GM18505 (cell line): ENCODE measurements around the gene NPAS3.

ENCODE experiments used
- ATAC-seq: cut with Tn5 transposase; IDR thresholded peaks from one replicate; pipeline ENCODE4 v1.9.1; 2021; ENCODE audit not compliant: unreplicated experiment
- POLR2A ChIP-seq: IDR thresholded peaks from 4 replicates; pipeline ENCODE4 v1.6.1; 2011; ENCODE audit warnings: borderline replicate concordance; ENCODE audit not compliant: insufficient read depth, insufficient read length; ENCODE audit errors: extremely low read depth

NPAS3 gene

GRCh38 chr14:33679461-33680225, 741.0 kb downstream of the NPAS3 start:
- no peak for ATAC-seq
- no peak for TF ChIP-seq POLR2A

- no peak for ATAC-seq
- no peak for TF ChIP-seq POLR2A
Measured at GRCh38 chr14:33680873-33681272, 742.2 kb downstream of the NPAS3 start.

DNA sequence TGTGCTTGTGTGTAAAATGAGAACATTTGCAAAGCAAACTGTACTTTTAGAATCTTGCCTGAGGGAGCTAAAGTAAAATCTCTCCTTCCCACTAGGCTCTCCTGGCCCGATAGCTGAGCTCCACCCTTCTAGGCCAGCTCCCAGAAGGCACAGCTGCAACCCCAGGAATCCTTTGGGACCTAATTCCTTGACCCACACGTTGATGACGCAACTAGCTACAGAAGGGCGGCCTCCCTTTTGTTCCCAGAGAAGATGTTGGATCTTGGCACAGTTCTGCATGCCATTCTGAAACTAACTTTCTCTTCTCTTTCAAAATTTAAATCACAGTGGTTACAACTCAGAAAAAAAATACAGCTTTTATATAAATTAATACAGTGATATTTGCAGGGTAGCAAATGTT, 744.1 kb downstream of the NPAS3 start:
- ATAC-seq: no peak
- TF ChIP-seq POLR2A: no peak

GRCh38 chr14:33685026-33685425, 746.3 kb downstream of the NPAS3 start:
- no peak for TF ChIP-seq POLR2A
- ATAC-seq: no peak

- no peak for TF ChIP-seq POLR2A
- ATAC-seq: no peak
Measured at GRCh38 chr14:33685698-33686097, 747.0 kb downstream of the NPAS3 start.

GRCh38 chr14:33686218-33686617, 747.5 kb downstream of the NPAS3 start:
- no peak for ATAC-seq
- no peak for TF ChIP-seq POLR2A

DNA sequence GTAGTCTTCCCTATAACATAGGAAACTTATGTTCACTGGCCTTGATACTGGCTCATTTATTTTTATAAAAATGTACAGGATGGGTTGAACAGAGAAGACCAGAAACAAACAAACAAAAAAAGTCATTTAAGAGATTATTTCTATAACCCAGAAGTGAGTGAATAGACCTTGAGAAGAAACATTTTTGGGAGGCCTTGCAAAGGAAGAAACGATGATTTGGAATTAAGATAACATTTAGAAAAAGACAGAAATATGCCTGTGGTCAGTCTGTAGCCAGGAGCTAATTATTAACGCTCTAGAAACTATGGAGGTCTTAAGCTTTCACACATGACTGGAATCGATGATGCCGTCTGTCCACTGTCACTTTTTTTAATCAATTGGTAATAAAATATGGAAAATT, 748.2 kb downstream of the NPAS3 start:
- no peak for ATAC-seq
- TF ChIP-seq POLR2A: no peak

- ATAC-seq: no peak
- no peak for TF ChIP-seq POLR2A
Measured at GRCh38 chr14:33689680-33690079, 751.0 kb downstream of the NPAS3 start.

DNA sequence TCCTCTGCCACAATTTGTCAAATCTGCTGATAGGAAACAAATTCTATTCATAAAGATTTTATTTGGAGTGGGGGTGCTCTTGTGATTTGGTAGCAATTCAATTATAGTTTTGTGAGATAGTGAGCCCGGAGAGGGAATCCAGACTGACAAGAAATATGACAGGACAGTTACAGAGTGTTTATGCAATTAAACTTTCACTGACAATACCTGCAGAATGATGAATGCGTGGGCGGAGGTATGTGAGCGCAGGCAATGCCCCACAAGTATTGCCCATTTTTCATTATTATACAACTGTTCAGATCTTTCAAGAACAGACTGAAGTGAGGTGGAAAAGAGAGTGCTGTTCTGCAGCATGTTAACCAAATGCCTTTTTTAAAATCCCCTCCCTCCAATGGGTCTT, 753.2 kb downstream of the NPAS3 start:
- no peak for TF ChIP-seq POLR2A
- ATAC-seq: no peak

DNA sequence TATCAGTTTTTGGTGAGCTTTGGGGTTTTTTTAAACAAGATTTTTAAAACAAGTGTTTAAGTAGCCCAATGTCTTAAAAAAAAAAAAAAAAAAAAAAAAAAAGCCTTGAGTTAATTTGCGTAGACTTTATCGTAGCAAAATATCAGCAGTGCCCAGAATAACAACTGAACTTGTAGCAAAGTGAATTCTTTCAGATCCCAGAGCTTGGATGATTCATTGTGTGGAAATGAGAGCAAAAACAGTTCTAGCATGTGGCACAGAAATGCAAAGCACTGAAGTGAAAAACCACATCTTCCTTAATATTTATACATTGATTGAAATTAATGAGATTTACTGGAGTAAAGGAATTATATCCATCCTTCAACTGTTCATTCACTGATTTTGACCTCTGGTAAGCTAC, 754.1 kb downstream of the NPAS3 start:
- no peak for TF ChIP-seq POLR2A
- no peak for ATAC-seq

- no peak for ATAC-seq
- TF ChIP-seq POLR2A: no peak
Measured at GRCh38 chr14:33693237-33693636, 754.6 kb downstream of the NPAS3 start.

GRCh38 chr14:33696165-33696564, 757.5 kb downstream of the NPAS3 start:
- TF ChIP-seq POLR2A: no peak

DNA sequence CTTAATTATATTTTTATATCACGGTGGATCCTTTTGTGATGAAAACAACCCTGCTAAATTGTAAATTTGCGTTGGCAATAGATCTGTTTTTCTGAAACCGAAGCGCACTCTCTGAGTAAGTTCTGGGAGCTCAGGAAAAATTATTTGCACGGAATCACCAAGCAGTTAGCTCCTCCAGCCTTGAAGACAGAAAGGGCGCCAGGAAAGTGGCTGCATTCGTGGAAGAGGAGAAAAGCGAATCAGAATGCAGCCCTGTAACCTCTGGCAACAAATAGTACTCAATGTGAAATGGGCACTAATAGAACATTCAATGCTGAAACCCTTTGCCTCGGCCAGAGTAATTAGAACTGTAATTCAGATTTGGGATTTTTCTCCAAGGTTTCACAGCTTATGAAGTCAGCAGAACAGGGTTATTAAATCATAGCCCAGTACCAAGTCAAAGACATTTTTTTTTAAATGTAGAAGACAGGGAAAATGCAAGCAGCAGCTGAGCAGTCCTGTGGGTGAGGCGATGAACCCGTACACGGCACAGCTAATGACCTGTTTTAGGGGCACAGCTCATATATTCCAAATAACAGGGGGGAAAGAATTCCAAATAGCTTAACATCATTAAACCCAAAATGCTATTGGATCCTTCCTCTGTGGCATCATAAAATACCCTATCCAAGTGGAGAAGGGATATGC, 760.8 kb downstream of the NPAS3 start:
- no peak for TF ChIP-seq POLR2A
- ATAC-seq: no peak

More at GRCh38 chr14:33696165-33696564, 757.5 kb downstream of the NPAS3 start:
- ATAC-seq: no peak

DNA sequence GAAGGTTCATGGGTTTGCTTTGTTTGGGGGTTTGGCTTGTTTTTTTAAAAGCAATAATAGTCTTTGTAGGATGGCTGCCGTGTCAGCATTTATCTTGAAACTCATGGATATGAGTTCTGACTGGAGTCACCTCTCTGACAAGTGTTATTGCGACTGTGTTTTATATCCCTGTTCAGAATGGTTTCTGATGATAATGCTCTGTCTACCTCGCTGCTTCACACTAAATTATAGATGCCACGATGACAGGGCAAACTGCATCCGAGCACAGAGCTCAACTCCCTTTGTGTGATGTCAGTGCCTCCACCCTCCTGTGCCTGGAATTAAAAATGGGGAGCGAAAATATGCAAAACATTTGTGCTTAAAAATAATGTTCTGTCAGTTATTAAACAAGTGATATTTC, 761.4 kb downstream of the NPAS3 start:
- no peak for TF ChIP-seq POLR2A
- no peak for ATAC-seq

DNA sequence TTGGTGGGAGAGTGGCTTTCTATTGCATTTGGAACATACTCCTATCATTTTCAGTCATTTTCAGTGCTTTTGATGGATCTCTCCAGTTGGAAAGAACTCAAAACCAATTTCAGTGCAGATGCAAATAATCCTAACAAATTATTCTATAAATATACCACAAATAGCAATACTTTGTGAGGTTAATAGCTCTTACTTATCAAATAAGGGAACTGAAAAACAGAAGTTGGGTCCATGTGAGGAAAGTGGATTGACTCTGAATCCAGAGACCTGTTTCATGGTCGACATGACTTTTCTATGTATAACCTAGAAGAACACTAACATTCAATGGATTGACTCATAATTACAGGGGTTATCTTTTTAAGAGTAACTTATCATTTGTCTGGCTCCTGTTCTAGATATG, 763.6 kb downstream of the NPAS3 start:
- no peak for TF ChIP-seq POLR2A
- no peak for ATAC-seq

GRCh38 chr14:33704481-33704880, 765.8 kb downstream of the NPAS3 start:
- no peak for TF ChIP-seq POLR2A
- no peak for ATAC-seq
